ENCODE measurements around the gene ZBED2.
"Not testable (repeated sequence)": the region's sequence is repeated elsewhere in the genome, so short reads cannot be mapped to it uniquely, and the experiment has no call there.

The ZBED2 gene

GRCh38 chr3:111595232-111595631, at the start of gene ZBED2:
Gene ZBED2, minus strand, starts transcription at chr3:111595346. Its CDS starts 1,145 bp downstream, at chr3:111594201.
- no peak for DNase-seq (ENCODE audit: low read depth)

- DNase-seq (ENCODE audit: low read depth) = no peak
Observed at GRCh38 chr3:111639316-111639715, 44.2 kb upstream of the ZBED2 start.

GRCh38 chr3:111636366-111636885, 41.3 kb upstream of the ZBED2 start:
- DNase-seq (ENCODE audit: low read depth) = no peak

GRCh38 chr3:111635403-111635802, 40.3 kb upstream of the ZBED2 start:
- DNase-seq (ENCODE audit: low read depth) = no peak

GRCh38 chr3:111630638-111631037, 35.5 kb upstream of the ZBED2 start:
- DNase-seq (ENCODE audit: low read depth) = not testable (repeated sequence)

- DNase-seq (ENCODE audit: low read depth) = not testable (repeated sequence)
Observed at GRCh38 chr3:111629018-111629417, 33.9 kb upstream of the ZBED2 start.

GRCh38 chr3:111627092-111627491, 31.9 kb upstream of the ZBED2 start:
- DNase-seq (ENCODE audit: low read depth) = peak; percentile 38

- DNase-seq (ENCODE audit: low read depth) = no peak
Observed at GRCh38 chr3:111621535-111621934, 26.4 kb upstream of the ZBED2 start.

GRCh38 chr3:111619833-111620232, 24.7 kb upstream of the ZBED2 start:
- DNase-seq (ENCODE audit: low read depth) = no peak

GRCh38 chr3:111618945-111619344, 23.8 kb upstream of the ZBED2 start:
- DNase-seq (ENCODE audit: low read depth) = no peak

GRCh38 chr3:111617912-111618601, 22.9 kb upstream of the ZBED2 start:
- DNase-seq (ENCODE audit: low read depth) = no peak

- DNase-seq (ENCODE audit: low read depth) = no peak
Observed at GRCh38 chr3:111617406-111617805, 22.3 kb upstream of the ZBED2 start.

- peak; percentile 36 for DNase-seq (ENCODE audit: low read depth)
Observed at GRCh38 chr3:111616417-111617105, 21.4 kb upstream of the ZBED2 start.

- no peak for DNase-seq (ENCODE audit: low read depth)
Observed at GRCh38 chr3:111615880-111616279, 20.7 kb upstream of the ZBED2 start.

- no peak for DNase-seq (ENCODE audit: low read depth)
Observed at GRCh38 chr3:111613294-111613693, 18.1 kb upstream of the ZBED2 start.

GRCh38 chr3:111610612-111611054, 15.5 kb upstream of the ZBED2 start:
- DNase-seq (ENCODE audit: low read depth) = no peak

GRCh38 chr3:111610189-111610588, 15.0 kb upstream of the ZBED2 start:
- no peak for DNase-seq (ENCODE audit: low read depth)

GRCh38 chr3:111609700-111610099, 14.6 kb upstream of the ZBED2 start:
- DNase-seq (ENCODE audit: low read depth) = no peak

- DNase-seq (ENCODE audit: low read depth) = no peak
Observed at GRCh38 chr3:111608383-111608782, 13.2 kb upstream of the ZBED2 start.

- no peak for DNase-seq (ENCODE audit: low read depth)
Observed at GRCh38 chr3:111607240-111607920, 12.2 kb upstream of the ZBED2 start.

GRCh38 chr3:111605493-111605892, 10.3 kb upstream of the ZBED2 start:
- DNase-seq (ENCODE audit: low read depth) = no peak

GRCh38 chr3:111605018-111605417, 9.9 kb upstream of the ZBED2 start:
- DNase-seq (ENCODE audit: low read depth) = peak; percentile 46

- no peak for DNase-seq (ENCODE audit: low read depth)
Observed at GRCh38 chr3:111604119-111604518, 9.0 kb upstream of the ZBED2 start.
